NCI-H460 (cell line): Measurements from ENCODE around the gene ST7. TPM values are rescaled to one million over a fixed set of nuclear protein-coding genes. Genes with fewer than 3 reads are reported as not detected.

Experiments
- small RNA-seq, 2 experiments: library from RNA; depleted of rRNA; stranded (forward); fragments of <200 nt; gene quantifications; one replicate each; pipeline ENCODE3, GENCODE V24; 2014
- total RNA-seq: library from RNA; depleted of rRNA; stranded (reverse); fragments of >200 nt; shearing (Covaris generic); gene quantifications from 2 replicates; pipeline ENCODE4 v1.2.3, GENCODE V29; 2014; rRNA removed

Gene ST7
- total RNA-seq, 1 experiment from 2014 or later: 30.7 TPM

Small RNA genes within 50 kb of the gene (small RNA-seq; reads per million reads assigned to genes)
- gene AC002542.1 (0 to 0.06 reads per million in 2 experiments), gene MTCYBP6 (0 reads per million in 2 experiments), gene RF00019 (0 reads per million in 2 experiments), gene RF02179 (0 reads per million in 2 experiments), gene RF02180 (0 reads per million in 2 experiments), gene RF02181 (0 reads per million in 2 experiments), gene RF02183 (0 reads per million in 2 experiments), gene RF02184 (0 reads per million in 2 experiments), gene RF02185 (0 reads per million in 2 experiments), gene RF02188 (0 reads per million in 2 experiments), gene RNA5SP239 (0 reads per million in 2 experiments)

Other genes starting within 250 kb of the ST7 start
- gene CAPZA2, start 90.9 kb upstream of the ST7 start, total RNA-seq: 119 and 132 TPM in 2 replicates